GM12892 (cell line): ENCODE data around the gene SIK3.

ENCODE experiments used
- POLR2A ChIP-seq: IDR thresholded peaks from 2 replicates; pipeline ENCODE4 v1.6.1; 2011; ENCODE audit warnings: low read depth, low read length, control low read depth
- POLR2AphosphoS5 ChIP-seq: IDR thresholded peaks from 2 replicates; pipeline ENCODE4 v1.6.1; 2011; ENCODE audit warnings: low read depth, low read length, control low read depth
- TAF1 ChIP-seq: IDR thresholded peaks from 2 replicates; pipeline ENCODE4 v1.6.1; 2011; ENCODE audit warnings: low read depth, mild to moderate bottlenecking, control low read depth, low read length, borderline replicate concordance

GRCh38 chr11:116891746-116892145 is 206.5 kb downstream of the SIK3 start:
- TF ChIP-seq TAF1 (no peak), POLR2AphosphoS5 (no peak), POLR2A (no peak)
